GM19193 (cell line): ENCODE measurements around the gene SENP6.

Experiments used
- POLR2A ChIP-seq: IDR thresholded peaks from 4 replicates; pipeline ENCODE4 v1.6.1; 2011; ENCODE audit not compliant: insufficient read depth, insufficient read length; ENCODE audit errors: extremely low read depth

SENP6 gene

GRCh38 chr6:75601304-75602245, at the start of gene SENP6:
TSS of gene SENP6 (plus strand) at chr6:75601880. CDS start at chr6:75602525, 645 bp downstream.
- peak; percentile 88 for TF ChIP-seq POLR2A

- TF ChIP-seq POLR2A = no peak
These were observed 45.4 kb upstream of the SENP6 start for GRCh38 chr6:75556240-75556639.

- TF ChIP-seq POLR2A = no peak
These were observed 44.6 kb upstream of the SENP6 start for GRCh38 chr6:75557068-75557467.

- no peak for TF ChIP-seq POLR2A
These were observed 38.6 kb upstream of the SENP6 start for GRCh38 chr6:75563032-75563431.

- TF ChIP-seq POLR2A = no peak
These were observed 35.4 kb upstream of the SENP6 start for GRCh38 chr6:75566137-75566767.

GRCh38 chr6:75568100-75568499, 33.6 kb upstream of the SENP6 start:
- TF ChIP-seq POLR2A = no peak

- TF ChIP-seq POLR2A = no peak
These were observed 32.7 kb upstream of the SENP6 start for GRCh38 chr6:75568965-75569364.

- no peak for TF ChIP-seq POLR2A
These were observed 29.6 kb upstream of the SENP6 start for GRCh38 chr6:75572072-75572471.

GRCh38 chr6:75579951-75580350, 21.7 kb upstream of the SENP6 start:
- no peak for TF ChIP-seq POLR2A

- TF ChIP-seq POLR2A = no peak
These were observed 20.4 kb upstream of the SENP6 start for GRCh38 chr6:75581231-75581630.

- TF ChIP-seq POLR2A = no peak
These were observed 12.7 kb upstream of the SENP6 start for GRCh38 chr6:75588948-75589347.

- TF ChIP-seq POLR2A = no peak
These were observed 11.3 kb upstream of the SENP6 start for GRCh38 chr6:75590370-75590769.

- no peak for TF ChIP-seq POLR2A
These were observed 912 bp upstream of the SENP6 start for GRCh38 chr6:75600768-75601167.

GRCh38 chr6:75602246-75603105, 796 bp downstream of the SENP6 start:
- no peak for TF ChIP-seq POLR2A

GRCh38 chr6:75603106-75603420, 1.4 kb downstream of the SENP6 start:
- no peak for TF ChIP-seq POLR2A
